ENCODE data around the gene TMEM181.
"Not testable (repeated sequence)": the region's sequence is repeated elsewhere in the genome, so short reads cannot be mapped to it uniquely, and the experiment has no call there.

The TMEM181 gene

GRCh38 chr6:158545043-158545966, 14.6 kb upstream of the TMEM181 start:
- no peak for DNase-seq (ENCODE audit: low read depth)
- no peak for TF ChIP-seq CTCF (IDR thresholded peaks at IDR 0.05; ENCODE audit: insufficient read depth, low read depth, low read length, missing control alignments)
- H3K4me3 ChIP-seq (ENCODE audit: low read length): no peak overlapping the region

DNA sequence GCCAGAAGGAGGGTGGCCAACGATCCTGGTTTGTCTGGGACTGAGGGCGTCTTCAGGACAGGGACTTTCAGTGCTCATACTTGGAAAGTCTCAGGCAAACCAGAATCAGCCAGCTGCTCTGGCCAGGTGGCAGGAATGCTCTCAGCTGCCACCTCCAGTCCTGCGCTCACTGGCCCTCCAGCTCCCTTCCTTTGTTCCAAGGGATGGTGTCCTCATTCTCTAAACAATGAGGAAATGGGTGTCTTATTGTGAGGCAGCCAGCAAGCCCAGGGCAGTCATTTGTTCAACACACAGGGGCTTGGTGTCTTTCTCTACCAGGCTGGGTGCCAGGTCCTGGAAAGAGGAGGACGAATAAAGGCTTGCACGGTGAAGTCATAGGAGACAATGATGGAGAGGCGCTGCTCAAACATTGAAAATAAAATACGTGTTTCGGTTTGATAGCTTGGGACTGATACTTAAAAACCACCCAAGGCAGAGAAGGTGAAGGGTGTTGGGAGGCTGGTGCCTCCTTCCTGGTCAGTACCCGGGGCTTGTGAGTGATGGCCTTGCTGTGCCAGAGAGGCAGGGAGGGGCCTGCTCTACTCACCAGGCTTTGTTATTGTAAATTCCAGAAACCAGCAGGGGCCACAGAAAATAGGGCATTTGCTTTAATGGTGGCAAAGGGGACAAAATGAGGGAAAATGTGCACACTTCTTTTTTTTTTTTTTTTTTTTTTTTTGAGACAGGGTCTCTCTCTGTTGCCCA, 11.3 kb upstream of the TMEM181 start:
- DNase-seq (ENCODE audit: low read depth): no peak
- no peak overlapping the region for H3K4me3 ChIP-seq (ENCODE audit: low read length)
- TF ChIP-seq CTCF (IDR thresholded peaks at IDR 0.05; ENCODE audit: insufficient read depth, low read depth, low read length, missing control alignments): no peak

DNA sequence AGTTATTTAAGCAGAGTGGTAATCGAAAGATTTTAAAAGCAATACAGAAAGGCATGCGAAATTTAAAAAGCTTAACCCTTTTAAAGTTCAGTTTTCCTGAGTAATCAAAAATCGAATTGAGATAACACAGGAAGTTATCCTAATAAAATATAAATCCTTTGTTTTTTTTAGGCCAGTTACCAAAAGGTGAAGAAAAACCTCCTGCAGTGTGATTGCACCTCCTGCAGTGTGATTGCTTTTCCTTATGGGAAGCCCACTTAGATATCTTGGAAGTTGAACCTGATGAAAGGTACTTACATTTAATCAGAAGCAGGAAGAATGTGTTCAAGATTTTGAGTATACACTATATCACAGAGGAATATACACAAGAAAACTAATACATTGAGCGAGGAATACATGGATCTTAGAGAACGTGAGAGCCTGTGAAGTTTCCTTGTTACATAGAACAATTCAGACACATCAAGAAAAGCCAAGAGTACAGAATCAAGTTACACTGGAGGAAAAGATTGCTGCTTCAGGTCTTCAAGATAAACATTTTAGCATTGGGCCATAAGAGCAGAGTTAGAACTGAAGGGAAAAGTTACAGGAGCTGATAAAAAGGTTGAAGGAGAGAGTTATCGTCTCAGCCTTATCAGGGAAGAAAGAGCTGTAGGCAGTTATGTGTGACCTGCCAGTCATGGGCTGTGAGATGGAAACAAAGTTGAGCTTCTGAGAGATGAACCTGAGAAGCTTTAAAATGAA, 7.7 kb upstream of the TMEM181 start:
- H3K4me3 ChIP-seq (ENCODE audit: low read length): no peak overlapping the region
- DNase-seq (ENCODE audit: low read depth): no peak
- TF ChIP-seq CTCF (IDR thresholded peaks at IDR 0.05; ENCODE audit: insufficient read depth, low read depth, low read length, missing control alignments): no peak

GRCh38 chr6:158552796-158553138, 7.1 kb upstream of the TMEM181 start:
- H3K4me3 ChIP-seq (ENCODE audit: low read length): no peak overlapping the region
- no peak for DNase-seq (ENCODE audit: low read depth)
- no peak for TF ChIP-seq CTCF (IDR thresholded peaks at IDR 0.05; ENCODE audit: insufficient read depth, low read depth, low read length, missing control alignments)

DNA sequence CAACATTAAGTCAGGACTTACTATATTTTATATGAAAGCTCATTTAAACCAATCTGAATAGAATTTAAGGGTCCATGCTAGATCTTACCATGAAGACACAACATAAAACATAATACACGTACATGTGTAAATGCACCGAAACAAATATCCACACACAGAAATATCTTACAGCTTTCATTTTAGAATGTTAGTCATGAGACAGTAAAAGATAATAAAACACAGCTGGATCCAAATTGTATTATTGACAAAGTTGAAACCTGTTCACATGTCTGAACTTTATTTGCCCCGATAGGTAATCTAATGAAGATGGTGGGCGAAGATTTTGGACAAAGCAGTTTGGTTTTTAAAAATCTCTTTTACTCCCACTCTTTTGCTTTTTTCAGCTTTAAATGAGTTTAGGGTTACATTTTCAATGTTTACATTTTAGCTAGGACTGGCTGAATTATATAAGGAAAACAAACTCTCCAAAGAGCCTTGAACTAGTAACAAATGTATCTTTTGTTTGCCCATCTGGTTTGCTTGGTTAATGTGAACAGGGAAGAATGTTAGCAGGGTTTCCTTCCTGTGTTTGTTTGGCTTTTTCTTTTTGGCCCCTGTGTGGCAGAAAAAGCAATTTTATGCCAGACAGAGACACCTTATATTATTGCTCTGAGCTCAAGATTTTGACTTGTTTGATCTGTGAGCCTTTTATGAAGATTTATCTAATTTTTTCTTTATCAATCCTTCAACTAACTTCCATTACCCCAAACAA, 5.1 kb upstream of the TMEM181 start:
- TF ChIP-seq CTCF (IDR thresholded peaks at IDR 0.05; ENCODE audit: insufficient read depth, low read depth, low read length, missing control alignments): no peak
- H3K4me3 ChIP-seq (ENCODE audit: low read length): no peak overlapping the region
- DNase-seq (ENCODE audit: low read depth): no peak

- no peak for TF ChIP-seq CTCF (IDR thresholded peaks at IDR 0.05; ENCODE audit: insufficient read depth, low read depth, low read length, missing control alignments)
- no peak overlapping the region for H3K4me3 ChIP-seq (ENCODE audit: low read length)
- no peak for DNase-seq (ENCODE audit: low read depth)
Observed at GRCh38 chr6:158556113-158556512, 3.8 kb upstream of the TMEM181 start.

- DNase-seq (ENCODE audit: low read depth); H3K4me3 ChIP-seq (ENCODE audit: low read length): not testable (repeated sequence)
Observed at GRCh38 chr6:158557110-158557509, 2.8 kb upstream of the TMEM181 start.

Data from epithelial cell of esophagus (primary cell).